ENCODE measurements around the gene CFAP46.
"Not testable (repeated sequence)": the region's sequence is repeated elsewhere in the genome, so short reads cannot be mapped to it uniquely, and the experiment has no call there.

CFAP46 gene

DNA sequence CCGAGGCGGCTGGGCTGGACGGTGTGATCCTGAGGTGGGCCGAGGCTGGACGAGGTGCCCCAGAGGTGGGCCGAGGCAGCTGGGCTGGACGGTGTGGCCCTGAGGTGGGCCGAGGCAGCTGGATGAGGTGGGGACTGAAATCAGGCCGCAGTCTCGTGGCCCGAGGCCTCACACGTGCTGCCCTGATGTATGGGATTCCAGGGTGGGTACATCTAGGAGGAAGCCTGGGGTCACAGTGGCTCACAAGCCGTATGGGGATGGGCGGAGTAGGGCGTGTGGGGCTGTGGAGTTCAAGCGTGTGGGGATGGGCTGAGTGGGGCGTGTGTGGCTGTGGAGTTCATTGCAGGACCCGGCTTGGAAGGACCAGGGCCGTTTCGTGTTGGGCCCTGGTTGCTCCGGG, 144.0 kb downstream of the CFAP46 start:
- TF ChIP-seq, protein P1, sequence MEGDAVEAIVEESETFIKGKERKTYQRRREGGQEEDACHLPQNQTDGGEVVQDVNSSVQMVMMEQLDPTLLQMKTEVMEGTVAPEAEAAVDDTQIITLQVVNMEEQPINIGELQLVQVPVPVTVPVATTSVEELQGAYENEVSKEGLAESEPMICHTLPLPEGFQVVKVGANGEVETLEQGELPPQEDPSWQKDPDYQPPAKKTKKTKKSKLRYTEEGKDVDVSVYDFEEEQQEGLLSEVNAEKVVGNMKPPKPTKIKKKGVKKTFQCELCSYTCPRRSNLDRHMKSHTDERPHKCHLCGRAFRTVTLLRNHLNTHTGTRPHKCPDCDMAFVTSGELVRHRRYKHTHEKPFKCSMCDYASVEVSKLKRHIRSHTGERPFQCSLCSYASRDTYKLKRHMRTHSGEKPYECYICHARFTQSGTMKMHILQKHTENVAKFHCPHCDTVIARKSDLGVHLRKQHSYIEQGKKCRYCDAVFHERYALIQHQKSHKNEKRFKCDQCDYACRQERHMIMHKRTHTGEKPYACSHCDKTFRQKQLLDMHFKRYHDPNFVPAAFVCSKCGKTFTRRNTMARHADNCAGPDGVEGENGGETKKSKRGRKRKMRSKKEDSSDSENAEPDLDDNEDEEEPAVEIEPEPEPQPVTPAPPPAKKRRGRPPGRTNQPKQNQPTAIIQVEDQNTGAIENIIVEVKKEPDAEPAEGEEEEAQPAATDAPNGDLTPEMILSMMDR (conservative IDR thresholded peaks at IDR 0.05; ENCODE audit: control insufficient read depth, insufficient read depth, low read depth, low read length), result no peak
- no peak for DNase-seq (ENCODE audit: low read depth)
- H3K4me3 ChIP-seq (ENCODE audit: control insufficient read depth, low read depth, low read length), result no peak overlapping the region

DNA sequence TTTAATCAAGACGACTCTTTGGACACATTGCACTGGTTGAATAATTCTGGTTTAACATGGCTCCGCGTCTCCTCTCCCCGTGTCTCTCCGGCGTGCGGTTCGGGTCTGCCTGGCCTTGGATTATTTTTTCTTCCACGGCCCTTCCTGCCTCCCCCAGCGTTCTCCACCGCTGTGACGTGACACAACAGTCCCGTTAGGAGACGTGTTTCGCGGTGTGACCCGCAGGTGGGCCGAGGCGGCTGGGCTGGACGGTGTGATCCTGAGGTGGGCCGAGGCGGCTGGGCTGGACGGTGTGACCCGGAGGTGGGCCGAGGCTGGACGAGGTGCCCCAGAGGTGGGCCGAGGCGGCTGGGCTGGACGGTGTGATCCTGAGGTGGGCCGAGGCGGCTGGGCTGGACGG, 144.4 kb downstream of the CFAP46 start:
- H3K4me3 ChIP-seq (ENCODE audit: control insufficient read depth, low read depth, low read length); DNase-seq (ENCODE audit: low read depth): not testable (repeated sequence)

DNA sequence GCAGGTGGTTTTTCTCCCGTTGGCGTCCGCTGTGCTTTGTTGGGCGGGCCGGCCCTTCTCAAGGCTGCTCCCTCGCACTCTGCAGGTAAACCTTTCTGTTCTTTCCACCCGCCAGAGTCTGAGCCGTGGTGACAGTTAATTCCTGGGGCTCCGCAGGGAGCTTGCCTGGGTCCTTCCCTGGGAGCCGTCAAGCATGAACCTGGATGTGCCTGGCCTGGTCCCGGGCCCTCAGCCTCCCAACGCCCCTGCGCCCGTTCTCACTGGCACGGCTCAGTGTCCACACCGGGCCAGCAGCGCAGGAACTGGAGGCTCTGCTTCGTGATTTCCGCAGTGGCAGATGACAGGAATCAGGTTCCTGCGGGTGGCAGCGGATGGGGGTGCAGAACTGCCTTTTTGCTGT, 145.5 kb downstream of the CFAP46 start:
- no peak overlapping the region for H3K4me3 ChIP-seq (ENCODE audit: control insufficient read depth, low read depth, low read length)
- DNase-seq (ENCODE audit: low read depth), result no peak

DNA sequence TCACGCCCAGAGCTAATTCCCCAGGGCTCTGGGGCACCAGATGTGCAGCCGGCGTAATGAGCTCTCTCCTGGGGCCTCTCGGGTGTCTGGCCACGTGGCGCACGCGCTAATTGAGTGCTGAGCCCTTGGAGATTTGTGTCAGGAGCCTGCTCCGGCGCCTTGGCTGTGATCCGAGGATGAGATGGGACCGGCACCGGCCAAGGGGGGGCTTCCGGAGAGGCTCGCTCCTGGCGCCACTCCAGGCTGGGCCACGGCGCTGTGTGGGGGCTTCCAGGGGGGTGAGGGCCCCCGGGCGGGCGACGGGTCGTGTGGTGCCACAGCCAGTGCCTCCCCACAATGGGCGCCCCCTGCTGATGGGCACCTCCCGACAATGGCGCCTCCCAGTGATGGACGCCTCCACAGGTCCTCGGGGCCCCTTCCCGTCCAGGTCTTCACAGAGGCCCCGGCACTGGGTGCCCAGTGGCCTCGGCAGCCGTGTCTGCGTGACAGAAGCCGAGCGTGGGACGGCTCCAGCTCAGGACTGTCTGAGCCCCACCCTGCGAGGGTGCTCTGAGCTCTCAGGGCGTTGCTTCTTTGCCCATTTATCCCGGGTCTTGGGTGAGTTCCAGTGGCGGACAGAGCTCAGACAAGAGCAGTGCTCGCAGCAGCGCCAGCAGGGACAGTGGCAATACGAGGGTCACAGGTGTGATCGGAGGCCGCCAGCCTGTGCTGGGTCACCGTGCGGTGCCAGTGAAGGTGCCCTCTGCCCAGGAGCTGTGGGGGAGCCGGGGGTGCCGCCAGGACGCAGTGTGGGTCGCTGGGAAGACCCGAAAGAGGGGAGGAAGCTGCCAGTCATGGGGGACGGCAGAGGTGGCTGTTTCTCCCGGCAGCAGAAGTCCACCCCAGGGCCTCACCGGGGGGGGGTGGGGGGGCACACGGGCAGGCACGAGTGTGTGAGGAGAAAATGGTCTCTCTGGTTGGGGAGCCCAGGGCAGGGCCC, 148.2 kb downstream of the CFAP46 start:
- DNase-seq (ENCODE audit: low read depth), result peak; percentile 15
- H3K4me3 ChIP-seq (ENCODE audit: control insufficient read depth, low read depth, low read length), result no peak overlapping the region
- TF ChIP-seq, protein P1 (conservative IDR thresholded peaks at IDR 0.05; ENCODE audit: control insufficient read depth, insufficient read depth, low read depth, low read length), result no peak

More for the DNA sequence above, 145.5 kb downstream of the CFAP46 start:
- TF ChIP-seq, protein P1 (conservative IDR thresholded peaks at IDR 0.05; ENCODE audit: control insufficient read depth, insufficient read depth, low read depth, low read length), result no peak

DNA sequence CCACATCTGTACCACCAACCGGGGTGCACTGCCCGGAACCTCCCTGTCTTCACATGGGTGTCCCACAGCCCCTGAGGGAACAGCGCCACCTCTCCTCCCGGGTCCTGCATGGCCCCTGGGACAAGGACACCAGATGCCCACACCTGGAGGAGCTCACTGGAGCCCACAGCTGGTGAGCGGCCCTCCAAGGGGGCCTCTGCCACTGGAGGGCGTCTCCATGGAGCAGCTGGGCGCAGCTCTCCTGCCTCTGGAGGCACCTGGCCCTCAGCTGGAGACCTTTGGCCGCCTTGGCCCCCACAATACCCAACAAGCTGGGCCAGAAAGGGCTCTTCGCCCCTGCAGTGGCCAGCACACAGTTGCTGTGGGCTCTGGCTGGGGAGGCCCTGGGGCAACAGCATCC, 149.2 kb downstream of the CFAP46 start:
- DNase-seq (ENCODE audit: low read depth), result no peak
- TF ChIP-seq, protein P1 (conservative IDR thresholded peaks at IDR 0.05; ENCODE audit: control insufficient read depth, insufficient read depth, low read depth, low read length), result no peak
- H3K4me3 ChIP-seq (ENCODE audit: control insufficient read depth, low read depth, low read length), result no peak overlapping the region

DNA sequence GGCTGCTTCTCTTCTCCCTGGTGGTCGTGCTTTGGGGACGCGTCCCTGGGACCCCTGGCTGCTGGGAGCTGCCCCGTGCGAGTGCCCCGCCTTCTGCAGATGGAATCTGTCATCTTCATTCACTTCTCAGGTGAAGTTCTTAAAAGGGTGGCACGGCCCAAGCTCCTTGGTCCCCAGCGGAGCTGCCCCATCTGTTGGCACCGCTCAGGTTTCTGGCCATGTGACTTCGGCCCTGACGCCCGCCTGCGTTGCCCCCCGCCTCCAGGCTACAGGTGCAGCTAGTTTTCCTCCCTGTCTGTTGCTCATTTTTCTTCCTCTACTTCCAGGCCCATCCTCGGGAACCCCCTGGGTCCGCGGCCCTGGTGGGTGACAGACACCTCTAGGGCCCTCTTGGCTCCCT, 149.6 kb downstream of the CFAP46 start:
- no peak for DNase-seq (ENCODE audit: low read depth)
- TF ChIP-seq, protein P1 (conservative IDR thresholded peaks at IDR 0.05; ENCODE audit: control insufficient read depth, insufficient read depth, low read depth, low read length), result no peak
- H3K4me3 ChIP-seq (ENCODE audit: control insufficient read depth, low read depth, low read length), result no peak overlapping the region

DNA sequence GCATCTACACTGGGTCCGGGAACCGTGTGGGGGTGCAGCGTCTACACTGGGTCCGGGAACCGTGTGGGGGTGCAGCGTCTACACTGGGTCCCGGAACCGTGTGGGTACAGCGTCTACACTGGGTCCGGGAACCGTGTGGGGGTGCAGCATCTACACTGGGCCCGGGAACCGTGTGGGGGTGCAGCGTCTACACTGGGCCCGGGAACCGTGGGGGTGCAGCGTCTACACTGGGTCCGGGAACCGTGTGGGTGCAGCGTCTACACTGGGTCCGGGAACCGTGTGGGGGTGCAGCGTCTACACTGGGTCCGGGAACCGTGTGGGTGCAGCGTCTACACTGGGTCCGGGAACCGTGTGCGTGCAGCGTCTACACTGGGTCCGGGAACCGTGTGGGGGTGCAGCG, 150.3 kb downstream of the CFAP46 start:
- H3K4me3 ChIP-seq (ENCODE audit: control insufficient read depth, low read depth, low read length); DNase-seq (ENCODE audit: low read depth): not testable (repeated sequence)
